LNCAP (cell line): ENCODE measurements around the gene UNG.

Source experiments
- TF ChIP-seq, protein P1 (sequence below): fragments of 450-650 bp; IDR thresholded peaks from 2 replicates; pipeline ENCODE4 v1.5.1; 2017; ENCODE audit warnings: mild to moderate bottlenecking

The UNG gene

DNA sequence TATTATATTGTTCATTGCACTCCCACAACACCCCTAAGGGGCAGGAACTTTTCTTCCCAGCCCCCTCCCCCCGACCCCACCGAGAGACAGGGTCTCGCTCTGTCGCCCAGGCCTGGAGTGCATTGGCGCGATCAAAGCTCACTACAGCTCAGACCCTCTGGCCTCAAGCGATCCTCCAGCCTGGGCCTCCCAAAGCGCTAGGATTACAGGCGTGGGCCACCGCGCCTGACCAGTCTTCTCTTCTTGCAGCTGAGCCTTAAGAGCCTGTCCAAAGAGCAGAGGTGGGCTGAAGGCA lies 310 bp upstream of the UNG start:
- TF ChIP-seq, protein P1, sequence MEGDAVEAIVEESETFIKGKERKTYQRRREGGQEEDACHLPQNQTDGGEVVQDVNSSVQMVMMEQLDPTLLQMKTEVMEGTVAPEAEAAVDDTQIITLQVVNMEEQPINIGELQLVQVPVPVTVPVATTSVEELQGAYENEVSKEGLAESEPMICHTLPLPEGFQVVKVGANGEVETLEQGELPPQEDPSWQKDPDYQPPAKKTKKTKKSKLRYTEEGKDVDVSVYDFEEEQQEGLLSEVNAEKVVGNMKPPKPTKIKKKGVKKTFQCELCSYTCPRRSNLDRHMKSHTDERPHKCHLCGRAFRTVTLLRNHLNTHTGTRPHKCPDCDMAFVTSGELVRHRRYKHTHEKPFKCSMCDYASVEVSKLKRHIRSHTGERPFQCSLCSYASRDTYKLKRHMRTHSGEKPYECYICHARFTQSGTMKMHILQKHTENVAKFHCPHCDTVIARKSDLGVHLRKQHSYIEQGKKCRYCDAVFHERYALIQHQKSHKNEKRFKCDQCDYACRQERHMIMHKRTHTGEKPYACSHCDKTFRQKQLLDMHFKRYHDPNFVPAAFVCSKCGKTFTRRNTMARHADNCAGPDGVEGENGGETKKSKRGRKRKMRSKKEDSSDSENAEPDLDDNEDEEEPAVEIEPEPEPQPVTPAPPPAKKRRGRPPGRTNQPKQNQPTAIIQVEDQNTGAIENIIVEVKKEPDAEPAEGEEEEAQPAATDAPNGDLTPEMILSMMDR: no peak

DNA sequence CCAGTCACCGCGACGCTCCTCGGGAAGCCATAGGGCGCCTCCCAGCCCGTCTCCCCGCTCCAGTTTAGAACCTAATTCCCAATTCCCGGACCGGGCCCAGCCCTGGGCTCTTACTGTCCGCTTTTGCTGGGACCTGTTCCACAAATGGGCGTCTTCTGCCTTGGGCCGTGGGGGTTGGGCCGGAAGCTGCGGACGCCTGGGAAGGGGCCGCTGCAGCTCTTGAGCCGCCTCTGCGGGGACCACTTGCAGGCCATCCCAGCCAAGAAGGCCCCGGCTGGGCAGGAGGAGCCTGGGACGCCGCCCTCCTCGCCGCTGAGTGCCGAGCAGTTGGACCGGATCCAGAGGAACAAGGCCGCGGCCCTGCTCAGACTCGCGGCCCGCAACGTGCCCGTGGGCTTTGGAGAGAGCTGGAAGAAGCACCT lies 797 bp downstream of the UNG start:
- TF ChIP-seq, protein P1: no peak

DNA sequence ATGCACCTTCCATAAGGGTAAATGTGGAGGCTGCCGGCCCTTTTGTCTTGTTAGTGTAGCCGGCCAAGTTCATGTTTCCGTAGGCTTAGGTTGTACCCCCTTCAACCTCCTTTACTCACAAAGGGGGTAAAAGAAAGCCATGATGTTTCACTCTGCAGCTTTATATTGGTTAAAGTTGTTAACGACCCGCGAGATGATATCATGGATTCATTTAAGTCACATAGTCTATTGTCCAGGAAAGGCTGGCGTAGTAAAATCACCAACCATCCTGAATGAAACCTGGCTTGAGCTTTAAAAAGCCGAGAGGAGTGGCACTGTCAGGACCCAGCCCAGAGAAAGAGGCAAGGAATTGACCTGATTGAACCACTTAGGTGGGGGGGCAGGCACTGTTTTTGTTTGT lies 1.3 kb downstream of the UNG start:
- TF ChIP-seq, protein P1: no peak

DNA sequence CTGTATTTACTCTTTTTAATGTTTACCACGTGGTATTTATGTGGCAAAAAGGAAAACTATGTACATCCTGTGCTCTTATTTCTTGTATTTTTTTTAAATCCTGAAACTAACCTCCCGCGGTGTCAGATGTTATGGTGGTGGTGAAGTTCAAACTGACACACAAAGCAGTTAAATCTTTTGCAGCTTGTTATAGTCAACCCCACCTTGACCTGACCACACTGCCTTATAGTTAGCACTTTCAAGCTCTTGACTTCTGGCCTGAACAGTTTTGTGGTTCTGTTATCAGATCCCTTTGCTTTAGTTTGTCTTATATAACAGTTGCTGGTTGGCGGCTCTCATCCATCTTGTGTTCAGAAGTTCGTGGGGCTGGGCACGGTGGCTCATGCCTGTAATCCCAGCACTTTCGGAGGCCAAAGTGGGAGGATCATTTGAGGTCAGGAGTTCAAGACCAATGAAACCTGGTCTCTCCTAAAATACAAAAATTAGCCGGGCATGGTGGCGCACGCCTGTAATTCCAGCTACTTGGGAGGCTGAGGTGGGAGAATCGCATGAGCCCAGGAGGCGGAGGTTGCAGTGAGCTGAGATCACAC lies 2.1 kb downstream of the UNG start:
- TF ChIP-seq, protein P1: no peak

DNA sequence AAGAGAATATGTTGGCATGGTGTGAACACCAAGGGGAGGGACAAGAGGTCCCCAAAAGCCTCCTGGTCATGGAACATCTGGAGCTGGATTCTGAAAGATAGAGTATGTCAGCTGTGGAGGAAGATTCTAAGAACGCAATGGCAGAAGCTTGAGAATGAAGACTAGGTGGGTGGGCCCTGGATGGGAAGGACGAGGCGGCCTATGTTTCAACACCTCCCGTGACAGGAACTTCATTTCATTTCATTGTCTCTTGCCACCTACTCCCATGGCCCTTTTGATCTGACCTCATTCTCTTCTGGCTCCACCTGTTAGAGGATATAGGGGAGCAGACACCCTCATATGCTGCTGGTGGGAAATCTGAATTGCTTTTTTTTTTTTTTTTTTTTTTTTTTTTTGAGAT lies 3.3 kb downstream of the UNG start:
- TF ChIP-seq, protein P1: no peak

DNA sequence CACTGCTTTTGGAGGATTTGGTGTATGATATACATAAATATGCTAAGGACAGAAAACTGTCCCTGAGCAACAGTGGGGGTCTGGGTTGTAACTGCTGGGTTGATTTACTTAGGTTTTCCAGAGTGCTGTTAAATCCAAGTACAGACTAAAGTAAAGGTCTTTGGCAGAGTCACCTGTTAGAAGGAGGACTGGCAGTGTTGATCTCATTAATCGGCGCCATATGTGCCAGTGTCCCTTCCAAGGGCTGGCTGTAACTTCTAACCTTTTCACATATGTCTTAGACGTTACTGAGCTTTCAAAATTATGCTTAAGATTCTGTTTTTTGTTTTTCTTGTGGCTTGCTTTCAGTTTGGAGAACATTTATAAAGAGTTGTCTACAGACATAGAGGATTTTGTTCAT lies 5.1 kb downstream of the UNG start:
- TF ChIP-seq, protein P1: no peak

DNA sequence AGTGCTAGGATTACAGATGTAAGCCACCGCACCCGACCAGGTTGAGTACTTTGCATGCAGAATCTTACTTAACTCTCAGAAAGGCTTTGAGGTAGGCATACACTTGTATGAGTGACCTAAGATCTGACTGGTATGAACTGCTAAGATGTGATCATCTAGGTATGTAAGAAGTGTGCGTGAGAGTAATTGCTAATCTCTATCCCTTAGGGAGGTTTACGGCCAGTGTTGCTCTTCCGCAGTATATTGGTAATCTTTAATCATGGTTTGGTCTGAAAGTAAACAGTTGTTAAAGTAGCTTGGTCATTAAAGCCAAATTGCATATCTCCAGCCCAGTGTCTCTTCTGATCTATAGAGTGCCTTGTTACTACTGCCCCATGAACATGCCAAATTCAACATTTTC lies 7.8 kb downstream of the UNG start:
- TF ChIP-seq, protein P1: no peak

DNA sequence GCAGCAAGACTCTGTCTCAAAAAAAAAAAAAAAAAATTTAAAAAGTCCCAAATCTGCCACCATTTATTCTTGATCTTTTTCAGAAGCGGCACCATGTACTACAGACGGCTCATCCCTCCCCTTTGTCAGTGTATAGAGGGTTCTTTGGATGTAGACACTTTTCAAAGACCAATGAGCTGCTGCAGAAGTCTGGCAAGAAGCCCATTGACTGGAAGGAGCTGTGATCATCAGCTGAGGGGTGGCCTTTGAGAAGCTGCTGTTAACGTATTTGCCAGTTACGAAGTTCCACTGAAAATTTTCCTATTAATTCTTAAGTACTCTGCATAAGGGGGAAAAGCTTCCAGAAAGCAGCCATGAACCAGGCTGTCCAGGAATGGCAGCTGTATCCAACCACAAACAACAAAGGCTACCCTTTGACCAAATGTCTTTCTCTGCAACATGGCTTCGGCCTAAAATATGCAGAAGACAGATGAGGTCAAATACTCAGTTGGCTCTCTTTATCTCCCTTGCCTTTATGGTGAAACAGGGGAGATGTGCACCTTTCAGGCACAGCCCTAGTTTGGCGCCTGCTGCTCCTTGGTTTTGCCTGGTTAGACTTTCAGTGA lies 12.5 kb downstream of the UNG start:
- TF ChIP-seq, protein P1: no peak
